Type B pancreatic cell (in vitro differentiated cells): ENCODE data around the gene SOAT1. TPM values are rescaled to one million over a fixed set of nuclear protein-coding genes. Genes with fewer than 3 reads are reported as not detected.
A peak's percentile ranks its signal among the peaks of the same experiment; 100 is the strongest.
"Not testable (repeated sequence)": the region's sequence is repeated elsewhere in the genome, so short reads cannot be mapped to it uniquely, and the experiment has no call there.

Experiments
- DNase-seq: peaks from one replicate; pipeline ENCODE4 v3.0.0; 2021; ENCODE audit warnings: mixed read lengths; ENCODE audit not compliant: unreplicated experiment; ENCODE audit errors: extremely low spot score
- H3K27ac Mint-ChIP-seq: 2 replicates; pipeline ENCODE4 v1.8.0; 2021; ENCODE audit warnings: mild to moderate bottlenecking, mixed read lengths
- H3K27me3 Mint-ChIP-seq: 2 replicates; pipeline ENCODE4 v1.8.0; 2021; ENCODE audit warnings: mixed read lengths
- H3K36me3 Mint-ChIP-seq: 2 replicates; pipeline ENCODE4 v1.8.0; 2021; ENCODE audit warnings: mixed read lengths
- H3K4me1 Mint-ChIP-seq: one replicate; pipeline ENCODE4 v1.8.0; 2021; ENCODE audit warnings: mixed read lengths; ENCODE audit not compliant: unreplicated experiment
- H3K4me3 Mint-ChIP-seq: 2 replicates; pipeline ENCODE4 v1.8.0; 2021; ENCODE audit warnings: mild to moderate bottlenecking, mixed read lengths
- H3K9me3 Mint-ChIP-seq: 2 replicates; pipeline ENCODE4 v1.8.0; 2021; ENCODE audit warnings: mixed read lengths
- CTCF ChIP-seq: fragments of 200-600 bp; sonication (generic); conservative IDR thresholded peaks from 2 replicates; pipeline ENCODE4 v1.5.0; 2021; ENCODE audit warnings: antibody characterized with exemption, mild to moderate bottlenecking
- total RNA-seq: library from RNA; stranded (reverse); gene quantifications from 2 replicates; pipeline ENCODE4 v1.2.1, GENCODE V29; 2021; ENCODE audit warnings: low replicate concordance

The SOAT1 gene
- total RNA-seq, 1 donor from 2014 or later = 43.7 TPM

GRCh38 chr1:179351281-179351680 lies 57.7 kb downstream of the SOAT1 start:
- H3K9me3 Mint-ChIP-seq = no peaks in the 10 kb centered on the region

GRCh38 chr1:179352236-179352635 lies 58.6 kb downstream of the SOAT1 start:
- no peaks in the 10 kb centered on the region for H3K27me3 Mint-ChIP-seq
- peaks cover 24% of the 10 kb centered on the region for H3K36me3 Mint-ChIP-seq
- TF ChIP-seq CTCF = no peak
- H3K4me1 Mint-ChIP-seq = no peaks in the 10 kb centered on the region
- no peak overlapping the region for H3K27ac Mint-ChIP-seq
- H3K4me3 Mint-ChIP-seq = no peak overlapping the region
- DNase-seq = no peak
- H3K9me3 Mint-ChIP-seq = no peaks in the 10 kb centered on the region

More at GRCh38 chr1:179351281-179351680, 57.7 kb downstream of the SOAT1 start:
- Mint-ChIP-seq H3K4me3 (no peak overlapping the region), H3K36me3 (peaks cover 27% of the 10 kb centered on the region), H3K27ac (no peak overlapping the region), H3K27me3 (no peaks in the 10 kb centered on the region), H3K4me1 (no peaks in the 10 kb centered on the region)
- no peak for DNase-seq
- no peak for TF ChIP-seq CTCF

GRCh38 chr1:179353546-179353945 lies 59.9 kb downstream of the SOAT1 start:
- H3K9me3 Mint-ChIP-seq = no peaks in the 10 kb centered on the region
- peaks cover 23% of the 10 kb centered on the region for H3K36me3 Mint-ChIP-seq
- no peak overlapping the region for H3K4me3 Mint-ChIP-seq
- DNase-seq = no peak
- no peak for TF ChIP-seq CTCF
- no peak overlapping the region for H3K27ac Mint-ChIP-seq
- no peaks in the 10 kb centered on the region for H3K4me1 Mint-ChIP-seq
- H3K27me3 Mint-ChIP-seq = no peaks in the 10 kb centered on the region

- H3K4me3 Mint-ChIP-seq, H3K9me3 Mint-ChIP-seq, DNase-seq, H3K36me3 Mint-ChIP-seq, H3K27me3 Mint-ChIP-seq, H3K27ac Mint-ChIP-seq: not testable (repeated sequence)
- H3K4me1 Mint-ChIP-seq = peaks cover 10% of the 10 kb centered on the region
Observed at GRCh38 chr1:179361631-179362030, 68.0 kb downstream of the SOAT1 start.

- TF ChIP-seq CTCF = no peak
- H3K9me3 Mint-ChIP-seq = no peaks in the 10 kb centered on the region
- peak; percentile 75 for DNase-seq
- H3K4me1 Mint-ChIP-seq = peaks cover 10% of the 10 kb centered on the region
- H3K27ac Mint-ChIP-seq = peak within 1 kb of the TSS; percentile 98
- H3K27me3 Mint-ChIP-seq = no peaks in the 10 kb centered on the region
- peak within 1 kb of the TSS; percentile 96 for H3K4me3 Mint-ChIP-seq
- no peaks in the 10 kb centered on the region for H3K36me3 Mint-ChIP-seq
Observed at GRCh38 chr1:179365342-179366092, 71.9 kb downstream of the SOAT1 start, which contains the start of gene AXDND1. Gene AXDND1 (plus strand): TSS chr1:179365971. CDS start chr1:179366510, 539 bp downstream.

GRCh38 chr1:179366093-179366800 lies 72.7 kb downstream of the SOAT1 start:
- no peaks in the 10 kb centered on the region for H3K27me3 Mint-ChIP-seq
- H3K36me3 Mint-ChIP-seq = no peaks in the 10 kb centered on the region
- no peaks in the 10 kb centered on the region for H3K9me3 Mint-ChIP-seq
- H3K4me3 Mint-ChIP-seq = peak overlapping the region; percentile 96
- DNase-seq = no peak
- peaks cover 10% of the 10 kb centered on the region for H3K4me1 Mint-ChIP-seq
- peak overlapping the region; percentile 98 for H3K27ac Mint-ChIP-seq
- TF ChIP-seq CTCF = peak; percentile 23
